Measurements from ENCODE around the gene RAMP3. TPM values are rescaled to one million over a fixed set of nuclear protein-coding genes. Genes with fewer than 3 reads are reported as not detected.

RAMP3 gene
- total RNA-seq, 2 experiments from 2014 or later: not detected

GRCh38 chr7:45174966-45175765, 17.6 kb downstream of the RAMP3 start:
- ChIA-PET CTCF (no interaction called here), POLR2A (no interaction called here)
- ATAC-seq (no peak), DNase-seq (no peak)
- H3K36me3 Mint-ChIP-seq (ENCODE audit: low read depth): no peaks in the 10 kb centered on the region
- no peak overlapping the region for H3K27ac Mint-ChIP-seq
- peaks cover 4% of the 10 kb centered on the region for H3K27me3 Mint-ChIP-seq (ENCODE audit: low read depth)
- H3K9me3 Mint-ChIP-seq (ENCODE audit: insufficient read depth): no peaks in the 10 kb centered on the region
- no peak overlapping the region for H3K4me3 Mint-ChIP-seq
- H3K4me1 Mint-ChIP-seq (ENCODE audit: low read depth): no peaks in the 10 kb centered on the region

- Mint-ChIP-seq H3K27ac (no peak overlapping the region), H3K36me3 (ENCODE audit: low read depth) (no peaks in the 10 kb centered on the region), H3K4me1 (ENCODE audit: low read depth) (no peaks in the 10 kb centered on the region), H3K4me3 (no peak overlapping the region), H3K27me3 (ENCODE audit: low read depth) (peaks cover 4% of the 10 kb centered on the region), H3K9me3 (ENCODE audit: insufficient read depth) (no peaks in the 10 kb centered on the region)
- ATAC-seq: no peak
- ChIA-PET POLR2A (no interaction called here), CTCF (no interaction called here)
- no peak for DNase-seq
These were observed 18.5 kb downstream of the RAMP3 start for GRCh38 chr7:45176091-45176490.

- Mint-ChIP-seq H3K27me3 (ENCODE audit: low read depth) (peaks cover 4% of the 10 kb centered on the region), H3K4me1 (ENCODE audit: low read depth) (no peaks in the 10 kb centered on the region), H3K9me3 (ENCODE audit: insufficient read depth) (no peaks in the 10 kb centered on the region), H3K36me3 (ENCODE audit: low read depth) (no peaks in the 10 kb centered on the region), H3K27ac (no peak overlapping the region), H3K4me3 (no peak overlapping the region)
- ATAC-seq: no peak
- ChIA-PET CTCF (no interaction called here), POLR2A (no interaction called here)
- no peak for DNase-seq
These were observed 19.5 kb downstream of the RAMP3 start for GRCh38 chr7:45176886-45177731.

- no peak for DNase-seq
These were observed 20.2 kb downstream of the RAMP3 start for GRCh38 chr7:45177801-45178200.

GRCh38 chr7:45178241-45179225, 20.9 kb downstream of the RAMP3 start:
- Mint-ChIP-seq H3K27ac (no peak overlapping the region), H3K9me3 (ENCODE audit: insufficient read depth) (no peaks in the 10 kb centered on the region), H3K27me3 (ENCODE audit: low read depth) (peaks cover 4% of the 10 kb centered on the region), H3K4me1 (ENCODE audit: low read depth) (no peaks in the 10 kb centered on the region), H3K4me3 (no peak overlapping the region), H3K36me3 (ENCODE audit: low read depth) (no peaks in the 10 kb centered on the region)
- POLR2A ChIA-PET: interaction anchor here (0.5 kb wide), 1 partner anchor 52 kb away, joined by 3 read pairs; no protein-coding TSS in a partner anchor
- CTCF ChIA-PET: interaction anchor here (1.6 kb wide), 1 partner anchor 24 kb away, joined by 5 read pairs; no protein-coding TSS in a partner anchor
- DNase-seq (no peak), ATAC-seq (no peak)

More at GRCh38 chr7:45177801-45178200, 20.2 kb downstream of the RAMP3 start:
- no peak for ATAC-seq
- POLR2A ChIA-PET: no interaction called here
- Mint-ChIP-seq H3K9me3 (ENCODE audit: insufficient read depth) (no peaks in the 10 kb centered on the region), H3K27me3 (ENCODE audit: low read depth) (peaks cover 4% of the 10 kb centered on the region), H3K4me3 (no peak overlapping the region), H3K4me1 (ENCODE audit: low read depth) (no peaks in the 10 kb centered on the region), H3K27ac (no peak overlapping the region), H3K36me3 (ENCODE audit: low read depth) (no peaks in the 10 kb centered on the region)
- CTCF ChIA-PET: interaction anchor here (1.6 kb wide), 1 partner anchor 24 kb away, joined by 5 read pairs; no protein-coding TSS in a partner anchor

GRCh38 chr7:45179666-45180065, 22.1 kb downstream of the RAMP3 start:
- no peak overlapping the region for H3K4me3 Mint-ChIP-seq
- H3K27me3 Mint-ChIP-seq (ENCODE audit: low read depth): peaks cover 4% of the 10 kb centered on the region
- H3K9me3 Mint-ChIP-seq (ENCODE audit: insufficient read depth): no peaks in the 10 kb centered on the region
- no peak overlapping the region for H3K27ac Mint-ChIP-seq
- H3K4me1 Mint-ChIP-seq (ENCODE audit: low read depth): no peaks in the 10 kb centered on the region
- ChIA-PET CTCF (no interaction called here), POLR2A (no interaction called here)
- no peaks in the 10 kb centered on the region for H3K36me3 Mint-ChIP-seq (ENCODE audit: low read depth)
- DNase-seq: no peak
- ATAC-seq: no peak

GRCh38 chr7:45180084-45180986, 22.7 kb downstream of the RAMP3 start:
- H3K4me3 Mint-ChIP-seq: no peak overlapping the region
- ChIA-PET POLR2A (no interaction called here), CTCF (no interaction called here)
- H3K36me3 Mint-ChIP-seq (ENCODE audit: low read depth): no peaks in the 10 kb centered on the region
- ATAC-seq: no peak
- DNase-seq: no peak
- no peak overlapping the region for H3K27ac Mint-ChIP-seq
- no peaks in the 10 kb centered on the region for H3K4me1 Mint-ChIP-seq (ENCODE audit: low read depth)
- no peaks in the 10 kb centered on the region for H3K9me3 Mint-ChIP-seq (ENCODE audit: insufficient read depth)
- H3K27me3 Mint-ChIP-seq (ENCODE audit: low read depth): peaks cover 4% of the 10 kb centered on the region

- H3K36me3 Mint-ChIP-seq (ENCODE audit: low read depth): no peaks in the 10 kb centered on the region
- ATAC-seq (no peak), DNase-seq (no peak)
- ChIA-PET POLR2A (no interaction called here), CTCF (interaction anchor here (1.6 kb wide), 1 partner anchor 80 kb away, joined by 4 read pairs; no protein-coding TSS in a partner anchor)
- H3K27me3 Mint-ChIP-seq (ENCODE audit: low read depth): peaks cover 6% of the 10 kb centered on the region
- H3K4me3 Mint-ChIP-seq: no peak overlapping the region
- H3K9me3 Mint-ChIP-seq (ENCODE audit: insufficient read depth): no peaks in the 10 kb centered on the region
- H3K27ac Mint-ChIP-seq: no peak overlapping the region
- no peaks in the 10 kb centered on the region for H3K4me1 Mint-ChIP-seq (ENCODE audit: low read depth)
These were observed 23.8 kb downstream of the RAMP3 start for GRCh38 chr7:45181286-45181960.

- Mint-ChIP-seq H3K4me1 (ENCODE audit: low read depth) (no peaks in the 10 kb centered on the region), H3K36me3 (ENCODE audit: low read depth) (no peaks in the 10 kb centered on the region), H3K27me3 (ENCODE audit: low read depth) (peaks cover 6% of the 10 kb centered on the region), H3K4me3 (no peak overlapping the region), H3K9me3 (ENCODE audit: insufficient read depth) (no peaks in the 10 kb centered on the region), H3K27ac (no peak overlapping the region)
- ATAC-seq (no peak), DNase-seq (no peak)
- ChIA-PET POLR2A (no interaction called here), CTCF (interaction anchor here (1.6 kb wide), 1 partner anchor 79 kb away, joined by 4 read pairs; no protein-coding TSS in a partner anchor)
These were observed 24.6 kb downstream of the RAMP3 start for GRCh38 chr7:45181991-45182855.
